ENCODE data around the gene HOXC10. TPM values are rescaled to one million over a fixed set of nuclear protein-coding genes. Genes with fewer than 3 reads are reported as not detected.
A peak's percentile ranks its signal among the peaks of the same experiment; 100 is the strongest.

Gene HOXC10
- total RNA-seq, 4 donors from 2014 or later, result 23.9 to 48.3 (median 40.3) TPM

DNA sequence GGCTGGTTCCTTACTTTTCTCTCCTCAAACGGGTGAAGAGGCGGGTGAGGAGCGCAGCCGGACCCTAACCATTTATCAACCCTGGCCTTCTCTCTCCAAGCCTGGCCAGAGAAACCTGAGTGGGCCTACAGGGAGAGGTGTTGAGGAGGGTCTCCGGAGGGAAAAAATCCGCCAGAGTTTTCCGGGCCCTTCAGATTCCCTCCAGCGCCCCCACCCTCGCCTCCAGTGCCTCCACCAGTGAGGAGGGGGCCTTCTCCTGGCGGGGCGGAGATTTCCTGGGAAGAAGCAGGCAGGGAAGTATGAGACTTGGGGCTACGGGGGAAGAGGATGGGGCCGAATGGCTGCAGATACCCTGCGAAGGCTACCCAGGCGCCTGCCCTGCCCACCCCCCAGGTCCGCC is 46.5 kb downstream of the HOXC10 start:
- Histone ChIP-seq H3K4me1 (peaks cover 20 to 34% of the 10 kb centered on the region in 2 donors), H3K27me3 (no peaks in the 10 kb centered on the region), H3K9me3 (no peaks in the 10 kb centered on the region), H3K4me3 (peak overlapping the region in 3 of 4 donors; percentile 42 to 61 (median 45)), H3K27ac (peak overlapping the region; percentile 94 to 100 (median 98)), H3K36me3 (no peaks in the 10 kb centered on the region)
- DNase-seq (peak in 1 of 2 donors; percentile 12), ATAC-seq (no peak)
- no peak for TF ChIP-seq POLR2A (IDR thresholded peaks at IDR 0.05)
- in situ Hi-C loops (cut with MboI; ENCODE audit: low sequenced_read_pairs in 4 of 4) (loop anchor here in 1 of 4 donors (5.0 kb wide), 1 partner anchor 161 kb away; no protein-coding TSS in a partner anchor), intact Hi-C loops (cut with DNase I; ENCODE audit: low total_unique reads) (no loop called here)

GRCh38 chr12:54032086-54032619 is 47.2 kb downstream of the HOXC10 start:
- peaks cover 16 to 32% of the 10 kb centered on the region in 2 donors for H3K4me1 ChIP-seq
- TF ChIP-seq, protein P1, sequence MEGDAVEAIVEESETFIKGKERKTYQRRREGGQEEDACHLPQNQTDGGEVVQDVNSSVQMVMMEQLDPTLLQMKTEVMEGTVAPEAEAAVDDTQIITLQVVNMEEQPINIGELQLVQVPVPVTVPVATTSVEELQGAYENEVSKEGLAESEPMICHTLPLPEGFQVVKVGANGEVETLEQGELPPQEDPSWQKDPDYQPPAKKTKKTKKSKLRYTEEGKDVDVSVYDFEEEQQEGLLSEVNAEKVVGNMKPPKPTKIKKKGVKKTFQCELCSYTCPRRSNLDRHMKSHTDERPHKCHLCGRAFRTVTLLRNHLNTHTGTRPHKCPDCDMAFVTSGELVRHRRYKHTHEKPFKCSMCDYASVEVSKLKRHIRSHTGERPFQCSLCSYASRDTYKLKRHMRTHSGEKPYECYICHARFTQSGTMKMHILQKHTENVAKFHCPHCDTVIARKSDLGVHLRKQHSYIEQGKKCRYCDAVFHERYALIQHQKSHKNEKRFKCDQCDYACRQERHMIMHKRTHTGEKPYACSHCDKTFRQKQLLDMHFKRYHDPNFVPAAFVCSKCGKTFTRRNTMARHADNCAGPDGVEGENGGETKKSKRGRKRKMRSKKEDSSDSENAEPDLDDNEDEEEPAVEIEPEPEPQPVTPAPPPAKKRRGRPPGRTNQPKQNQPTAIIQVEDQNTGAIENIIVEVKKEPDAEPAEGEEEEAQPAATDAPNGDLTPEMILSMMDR (IDR thresholded peaks at IDR 0.05 in 4 of 5, conservative IDR thresholded peaks at IDR 0.05 in 1 of 5), result no peak
- TF ChIP-seq POLR2A (IDR thresholded peaks at IDR 0.05), result no peak
- no peaks in the 10 kb centered on the region for H3K36me3 ChIP-seq
- intact Hi-C loops (cut with DNase I; ENCODE audit: low total_unique reads) (loop anchor here (1.0 kb wide), 1 partner anchor 159 kb away; no protein-coding TSS in a partner anchor), in situ Hi-C loops (cut with MboI; ENCODE audit: low sequenced_read_pairs in 4 of 4) (loop anchor here in 1 of 4 donors (5.0 kb wide), 1 partner anchor 160 kb away; no protein-coding TSS in a partner anchor)
- no peaks in the 10 kb centered on the region for H3K9me3 ChIP-seq
- H3K27me3 ChIP-seq, result no peaks in the 10 kb centered on the region
- ATAC-seq (no peak), DNase-seq (no peak)
- peak overlapping the region in 2 of 4 donors; percentile 65 to 71 for H3K4me3 ChIP-seq
- H3K27ac ChIP-seq, result peak overlapping the region; percentile 94 to 100 (median 98)

DNA sequence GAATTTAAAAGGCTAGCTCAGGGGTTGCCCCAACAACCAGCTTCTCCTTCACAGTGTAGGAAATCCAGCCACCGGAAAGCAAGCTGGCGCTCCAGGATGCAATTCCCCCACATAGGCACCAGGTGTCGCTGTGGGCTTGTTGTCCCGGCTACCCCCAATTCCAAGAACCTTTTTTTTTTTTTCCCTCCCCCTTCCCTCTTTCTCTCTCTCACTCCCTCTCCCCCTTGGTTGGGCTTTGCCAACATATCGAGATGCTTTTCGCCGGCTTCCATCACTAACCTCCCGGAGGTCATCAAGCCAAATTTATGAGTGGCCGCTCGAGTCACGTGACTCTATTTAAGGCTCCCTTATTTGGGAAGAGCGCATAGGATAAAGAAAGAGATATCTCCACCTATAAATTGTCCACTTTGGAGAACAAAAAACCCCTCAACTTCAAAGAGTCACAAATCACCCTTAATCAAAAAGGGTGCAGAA is 47.7 kb downstream of the HOXC10 start, which contains the start of gene HOXC5:
Gene HOXC5, plus strand, starts transcription at position 424 of the 474 bp plus-strand sequence. CDS start 73 bp downstream, outside the sequence.
- peaks cover 13 to 27% of the 10 kb centered on the region in 2 donors for H3K4me1 ChIP-seq
- no peaks in the 10 kb centered on the region for H3K27me3 ChIP-seq
- H3K4me3 ChIP-seq, result peak within 1 kb of the TSS; percentile 64 to 85 (median 68)
- intact Hi-C loops (cut with DNase I; ENCODE audit: low total_unique reads), result loop anchor here (1.0 kb wide), 1 partner anchor 159 kb away; no protein-coding TSS in a partner anchor
- H3K36me3 ChIP-seq, result no peaks in the 10 kb centered on the region
- peak within 1 kb of the TSS; percentile 94 to 100 (median 98) for H3K27ac ChIP-seq
- ATAC-seq (peak; percentile 37 to 49), DNase-seq (peak in 1 of 2 donors; percentile 78)
- H3K9me3 ChIP-seq, result no peaks in the 10 kb centered on the region
- in situ Hi-C loops (cut with MboI; ENCODE audit: low sequenced_read_pairs in 4 of 4), result loop anchor here in 1 of 4 donors (5.0 kb wide), 1 partner anchor 160 kb away; no protein-coding TSS in a partner anchor
- TF ChIP-seq, protein P1 (IDR thresholded peaks at IDR 0.05 in 4 of 5, conservative IDR thresholded peaks at IDR 0.05 in 1 of 5), result peak; percentile 93 to 97 (median 96)
- TF ChIP-seq POLR2A (IDR thresholded peaks at IDR 0.05), result no peak

DNA sequence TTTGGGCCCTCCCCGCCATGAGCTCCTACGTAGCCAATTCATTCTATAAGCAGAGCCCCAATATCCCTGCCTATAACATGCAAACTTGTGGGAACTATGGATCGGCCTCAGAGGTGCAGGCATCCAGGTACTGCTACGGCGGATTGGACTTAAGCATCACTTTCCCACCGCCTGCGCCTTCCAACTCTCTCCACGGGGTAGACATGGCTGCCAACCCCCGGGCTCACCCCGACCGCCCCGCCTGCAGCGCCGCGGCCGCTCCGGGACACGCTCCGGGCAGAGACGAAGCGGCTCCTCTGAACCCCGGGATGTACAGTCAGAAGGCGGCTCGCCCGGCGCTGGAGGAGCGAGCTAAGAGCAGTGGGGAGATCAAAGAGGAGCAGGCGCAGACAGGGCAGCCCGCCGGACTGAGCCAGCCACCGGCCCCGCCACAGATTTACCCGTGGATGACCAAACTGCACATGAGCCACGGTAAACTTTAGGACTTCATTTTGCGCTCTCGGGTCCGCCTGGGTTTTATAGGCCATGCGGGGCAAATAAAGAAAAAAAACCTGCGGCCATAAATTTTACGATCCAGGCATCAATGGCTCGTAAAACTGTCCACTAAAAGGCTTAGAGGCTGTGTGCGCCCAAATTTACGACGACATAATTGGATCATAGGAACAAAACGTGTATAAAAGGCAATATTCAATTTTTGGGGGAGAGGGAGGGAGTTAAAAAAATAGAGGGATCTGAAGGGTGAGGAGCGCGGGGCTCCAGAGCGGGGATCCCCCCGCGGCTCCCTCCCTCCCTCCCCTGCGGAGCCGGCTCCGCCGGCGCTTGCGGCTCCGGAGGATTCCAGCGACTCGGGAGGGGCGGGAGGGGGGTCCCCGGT is 48.4 kb downstream of the HOXC10 start:
- TF ChIP-seq POLR2A (IDR thresholded peaks at IDR 0.05), result no peak
- TF ChIP-seq, protein P1 (IDR thresholded peaks at IDR 0.05 in 4 of 5, conservative IDR thresholded peaks at IDR 0.05 in 1 of 5), result no peak
- Histone ChIP-seq H3K36me3 (no peaks in the 10 kb centered on the region), H3K27ac (peak overlapping the region; percentile 94 to 100 (median 98)), H3K4me1 (peaks cover 14 to 29% of the 10 kb centered on the region in 2 donors), H3K9me3 (no peaks in the 10 kb centered on the region), H3K4me3 (peak overlapping the region; percentile 64 to 85 (median 68)), H3K27me3 (no peaks in the 10 kb centered on the region)
- ATAC-seq (peak; percentile 15 to 21), DNase-seq (no peak)
- in situ Hi-C loops (cut with MboI; ENCODE audit: low sequenced_read_pairs in 4 of 4) (loop anchor here in 1 of 4 donors (5.0 kb wide), 1 partner anchor 159 kb away; no protein-coding TSS in a partner anchor), intact Hi-C loops (cut with DNase I; ENCODE audit: low total_unique reads) (no loop called here)

All from gastrocnemius medialis (tissue), 4 donors.